ENCODE data around the gene MIF. TPM values are rescaled to one million over a fixed set of nuclear protein-coding genes. Genes with fewer than 3 reads are reported as not detected.

Gene MIF
- total RNA-seq, 4 donors from 2014 or later: 342 to 807 (median 472) TPM

GRCh38 chr22:23888615-23889401 lies 5.4 kb upstream of the MIF start:
- Histone ChIP-seq H3K4me3 (replicated peaks in 1 of 3) (no peak overlapping the region), H3K4me1 (peaks cover 0 to 5% of the 10 kb centered on the region in 2 donors), H3K36me3 (no peaks in the 10 kb centered on the region), H3K27me3 (no peaks in the 10 kb centered on the region), H3K9me3 (no peaks in the 10 kb centered on the region), H3K27ac (no peak overlapping the region)
- intact Hi-C loops (cut with DNase I): no loop called here
- TF ChIP-seq POLR2A (IDR thresholded peaks at IDR 0.05): no peak
- WGBS, 2 donors: 75 to 83% methylated on average over 11 of the region's 11 CpGs
- no peak for DNase-seq

- H3K9me3 ChIP-seq: no peaks in the 10 kb centered on the region
- no peak overlapping the region for H3K4me3 ChIP-seq (replicated peaks in 1 of 3)
- H3K36me3 ChIP-seq: no peaks in the 10 kb centered on the region
- WGBS, 2 donors: 65 to 73% methylated on average over 4 to 5 of the region's 5 CpGs
- DNase-seq: no peak
- TF ChIP-seq CTCF (IDR thresholded peaks at IDR 0.05) (no peak), POLR2A (IDR thresholded peaks at IDR 0.05) (no peak)
- no peak overlapping the region for H3K27ac ChIP-seq
- peaks cover 0 to 5% of the 10 kb centered on the region in 2 donors for H3K4me1 ChIP-seq
- intact Hi-C loops (cut with DNase I): no loop called here
- no peaks in the 10 kb centered on the region for H3K27me3 ChIP-seq
These were observed 4.6 kb upstream of the MIF start for GRCh38 chr22:23889620-23890019.

- peaks cover under 1 to 6% of the 10 kb centered on the region in 2 donors for H3K36me3 ChIP-seq
- no peak for DNase-seq
- no peak overlapping the region for H3K27ac ChIP-seq
- intact Hi-C loops (cut with DNase I): no loop called here
- peaks cover 13 to 20% of the 10 kb centered on the region in 2 donors for H3K4me1 ChIP-seq
- H3K27me3 ChIP-seq: no peaks in the 10 kb centered on the region
- WGBS, 2 donors: 92 to 98% methylated on average over 7 of the region's 7 CpGs
- TF ChIP-seq CTCF (IDR thresholded peaks at IDR 0.05): no peak
- TF ChIP-seq POLR2A (IDR thresholded peaks at IDR 0.05): no peak
- no peaks in the 10 kb centered on the region for H3K9me3 ChIP-seq
- H3K4me3 ChIP-seq (replicated peaks in 1 of 3): no peak overlapping the region
These were observed 2.5 kb upstream of the MIF start for GRCh38 chr22:23891726-23892125.

- no peak overlapping the region for H3K27ac ChIP-seq
- TF ChIP-seq CTCF (IDR thresholded peaks at IDR 0.05) (no peak), POLR2A (IDR thresholded peaks at IDR 0.05) (no peak)
- peaks cover 13 to 22% of the 10 kb centered on the region in 2 donors for H3K4me1 ChIP-seq
- no peaks in the 10 kb centered on the region for H3K9me3 ChIP-seq
- 91 to 97% methylated on average over 2 of the region's 2 CpGs for WGBS, 2 donors
- intact Hi-C loops (cut with DNase I): no loop called here
- no peaks in the 10 kb centered on the region for H3K27me3 ChIP-seq
- peaks cover 4 to 10% of the 10 kb centered on the region in 2 donors for H3K36me3 ChIP-seq
- no peak for DNase-seq
- no peak overlapping the region for H3K4me3 ChIP-seq (replicated peaks in 1 of 3)
These were observed 2.1 kb upstream of the MIF start for GRCh38 chr22:23892130-23892529.

- Histone ChIP-seq H3K36me3 (peaks cover 9 to 11% of the 10 kb centered on the region in 2 donors), H3K4me1 (peaks cover 13 to 23% of the 10 kb centered on the region in 2 donors), H3K4me3 (replicated peaks in 1 of 3) (no peak overlapping the region), H3K9me3 (no peaks in the 10 kb centered on the region), H3K27me3 (no peaks in the 10 kb centered on the region), H3K27ac (no peak overlapping the region)
- intact Hi-C loops (cut with DNase I): no loop called here
- TF ChIP-seq CTCF (IDR thresholded peaks at IDR 0.05) (no peak), POLR2A (IDR thresholded peaks at IDR 0.05) (no peak)
- no peak for DNase-seq
- WGBS, 2 donors: 54 to 86% methylated on average over 4 of the region's 4 CpGs
These were observed 1.5 kb upstream of the MIF start for GRCh38 chr22:23892706-23893105.

Data from thyroid gland (tissue), 4 donors.